Raji (cell line): ENCODE measurements around the gene RLBP1.
A peak's percentile ranks its signal among the peaks of the same experiment; 100 is the strongest.

Source experiments
- POLR2A ChIP-seq: IDR thresholded peaks from 2 replicates; pipeline ENCODE4 v1.6.1; 2011; ENCODE audit warnings: low read depth, low read length, control low read depth; ENCODE audit not compliant: insufficient read depth

Gene RLBP1

GRCh38 chr15:89221543-89221942, at the start of gene RLBP1:
Gene RLBP1 (minus strand): TSS chr15:89221579. CDS start chr15:89218975, 2,604 bp downstream.
- no peak for TF ChIP-seq POLR2A

DNA sequence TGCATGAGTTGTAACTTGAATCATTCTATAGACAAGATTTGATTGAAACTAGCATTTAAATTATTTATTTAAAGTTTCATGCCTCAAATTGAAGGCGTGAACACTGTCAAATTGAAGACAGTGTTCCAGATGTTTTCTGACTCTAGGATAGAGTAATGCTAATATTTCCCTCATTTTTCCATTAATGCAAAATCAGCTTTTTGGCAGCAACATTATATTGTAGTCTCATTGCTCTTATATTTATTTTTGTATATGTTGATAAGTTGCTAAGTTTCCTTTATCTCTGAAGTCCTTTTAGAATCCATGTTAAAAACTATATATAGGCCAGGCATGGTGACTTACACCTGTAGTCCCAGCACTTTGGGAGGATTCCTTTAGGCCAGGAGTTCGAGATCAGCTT, 27.2 kb upstream of the RLBP1 start:
- TF ChIP-seq POLR2A: no peak

DNA sequence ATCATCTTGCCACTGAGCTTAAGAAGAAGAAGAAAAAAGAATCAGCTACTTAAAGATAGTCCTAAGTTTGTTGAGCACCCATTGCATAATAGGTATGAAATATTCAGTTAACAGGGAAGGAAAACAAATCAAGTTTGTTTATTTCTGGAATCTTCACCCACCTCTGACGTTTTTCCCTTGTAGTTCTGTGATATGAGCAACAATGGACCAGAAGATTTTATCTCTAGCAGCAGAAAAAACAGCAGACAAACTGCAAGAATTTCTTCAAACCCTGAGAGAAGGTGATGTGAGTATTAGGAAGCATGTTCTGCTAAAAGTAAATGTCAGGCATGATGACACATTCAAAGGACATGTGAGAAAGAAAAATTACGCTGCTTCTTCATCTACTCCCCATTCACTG, 26.1 kb upstream of the RLBP1 start:
- no peak for TF ChIP-seq POLR2A

DNA sequence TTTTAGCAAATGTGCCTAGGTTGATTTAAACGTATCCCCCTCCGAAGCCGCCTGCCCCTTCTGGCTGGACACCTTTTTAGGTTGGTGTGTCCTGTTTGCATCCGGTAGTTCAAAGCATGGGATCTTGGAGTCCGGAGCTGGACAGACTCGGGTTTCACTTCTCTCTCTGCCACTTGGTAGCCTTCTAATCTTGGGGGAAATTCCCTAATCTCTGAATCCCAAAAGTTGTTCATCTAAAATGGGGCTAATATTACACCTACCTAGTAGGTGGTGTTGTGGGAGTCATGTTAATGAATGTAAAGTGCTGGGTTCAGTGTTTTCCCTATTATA, 23.2 kb upstream of the RLBP1 start:
- no peak for TF ChIP-seq POLR2A

DNA sequence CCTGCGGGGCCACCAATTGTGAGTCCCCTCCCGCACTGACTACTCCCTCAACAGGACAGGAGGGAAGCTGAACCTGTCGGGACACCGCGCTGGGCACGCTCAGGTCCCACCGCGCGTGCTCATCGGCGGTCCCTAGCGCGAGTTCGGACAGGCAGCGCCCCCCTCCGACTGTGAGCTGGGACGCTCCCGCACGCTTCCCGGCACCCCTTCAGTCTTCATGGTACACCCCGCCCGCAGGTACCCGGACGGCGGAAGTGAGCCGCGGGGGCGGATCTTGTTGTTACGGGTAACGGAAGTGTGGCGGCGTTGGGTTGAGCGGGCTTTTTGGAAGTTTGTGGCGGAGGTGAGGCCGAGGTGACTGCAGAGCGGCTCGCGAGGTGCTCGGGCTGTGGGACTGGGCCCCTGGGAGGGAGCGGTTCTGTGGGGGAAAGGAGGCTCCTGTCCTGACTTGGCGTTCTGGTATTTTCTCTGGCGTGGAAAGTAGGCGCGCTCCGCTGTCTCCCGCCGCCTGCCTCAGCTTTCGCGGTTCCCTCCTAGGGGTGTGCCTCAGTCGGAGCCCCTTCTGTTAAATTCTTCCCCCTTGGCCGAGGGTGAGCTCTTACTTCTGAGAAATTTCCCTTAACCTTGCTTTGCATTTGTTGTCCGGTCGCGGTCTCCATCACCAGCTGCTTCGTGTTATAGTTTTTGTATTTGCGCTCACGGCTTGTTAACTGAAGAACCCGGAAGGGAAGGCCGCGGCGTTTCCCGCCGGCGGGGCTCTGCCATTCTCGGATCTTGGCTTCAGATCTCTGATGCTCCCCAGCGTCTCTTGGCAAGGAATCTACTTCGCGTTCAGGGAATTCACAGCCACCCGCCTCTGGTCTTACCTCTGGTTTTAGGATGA, 22.6 kb upstream of the RLBP1 start, which contains the start of gene FANCI:
FANCI (plus strand) TSS at position 289 of the 883 bp plus-strand sequence. CDS start 3,669 bp downstream, outside the sequence.
- peak; percentile 81 for TF ChIP-seq POLR2A

GRCh38 chr15:89243046-89243690, 21.8 kb upstream of the RLBP1 start:
- TF ChIP-seq POLR2A: no peak

DNA sequence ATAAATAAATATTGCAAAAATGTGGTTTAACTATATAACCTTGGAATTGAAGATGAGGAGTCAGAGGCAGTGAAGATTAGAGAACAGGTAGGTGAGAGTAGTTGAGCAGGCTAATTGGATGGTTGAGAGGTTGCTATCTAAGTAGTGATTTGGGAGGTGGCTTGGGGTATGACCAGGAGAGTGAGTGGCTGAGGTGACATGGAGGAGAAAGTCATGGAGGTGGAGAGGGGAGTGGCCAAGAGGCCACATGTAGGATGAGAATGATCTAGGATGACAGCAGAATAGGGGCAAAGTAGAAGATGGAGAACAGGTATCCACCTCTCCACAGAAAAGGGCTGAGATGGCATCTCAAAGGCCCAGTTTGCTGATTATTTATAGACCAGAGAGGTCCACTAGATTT, 10.5 kb upstream of the RLBP1 start:
- TF ChIP-seq POLR2A: no peak

DNA sequence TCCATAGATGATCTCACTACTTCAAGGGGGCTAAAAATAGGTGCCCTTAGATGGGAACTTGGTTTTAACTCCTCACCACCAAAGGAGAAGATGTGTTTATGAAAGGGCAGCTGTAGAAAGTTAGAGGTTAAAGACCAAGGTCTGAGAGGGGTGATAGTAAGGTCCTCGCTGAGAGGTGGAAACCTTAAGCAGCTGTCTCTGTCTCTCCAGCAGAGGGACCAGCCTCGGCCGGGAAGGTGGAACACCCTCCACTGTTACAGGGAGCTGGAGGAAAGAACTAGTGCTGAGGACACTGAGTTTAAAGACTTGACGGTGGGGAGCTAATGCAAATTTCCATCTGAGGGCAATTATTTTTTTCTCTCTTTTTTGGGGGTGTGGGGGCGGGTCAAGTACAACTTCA, 8.9 kb upstream of the RLBP1 start:
- TF ChIP-seq POLR2A: no peak

DNA sequence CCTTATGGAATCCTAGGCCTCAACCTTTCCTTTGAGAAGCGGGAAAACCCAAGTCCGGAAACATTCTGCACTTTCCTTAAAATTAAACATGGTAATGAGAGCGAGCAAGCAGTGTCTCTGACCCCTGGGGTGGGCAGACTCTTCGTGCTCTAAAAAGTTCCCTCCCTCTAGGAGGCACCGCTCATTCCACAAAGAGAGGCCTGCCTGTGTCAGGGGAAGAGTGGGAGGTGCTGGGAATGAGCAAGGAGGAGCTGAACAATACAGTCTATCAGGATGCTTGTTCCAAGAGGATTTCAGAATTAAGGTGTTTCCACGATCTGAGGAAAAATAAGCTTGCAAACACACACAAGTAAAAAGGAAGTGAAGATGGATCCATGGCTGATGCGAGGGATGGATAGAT, 6.0 kb upstream of the RLBP1 start:
- TF ChIP-seq POLR2A: no peak

- TF ChIP-seq POLR2A: no peak
Measured at GRCh38 chr15:89226359-89227221, 5.2 kb upstream of the RLBP1 start.

DNA sequence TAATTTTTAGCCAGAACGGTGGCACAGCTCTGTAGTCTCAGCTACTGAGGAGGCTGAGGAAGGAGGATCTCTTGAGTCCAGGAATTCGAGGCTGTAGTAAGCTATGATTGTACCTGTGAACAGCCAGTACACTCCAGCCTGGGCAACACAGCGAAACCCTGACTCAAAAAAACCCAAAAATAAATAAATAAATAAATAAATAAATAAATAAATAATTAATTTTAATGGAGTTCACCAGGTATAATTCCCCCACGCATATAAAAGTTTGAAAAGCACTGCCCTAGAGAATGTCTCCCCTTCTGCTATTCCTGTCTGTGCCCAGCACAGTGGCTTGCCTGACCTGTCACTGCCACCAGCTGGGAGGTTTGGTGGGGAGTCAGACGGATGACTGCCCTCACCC, 4.2 kb upstream of the RLBP1 start:
- TF ChIP-seq POLR2A: no peak

GRCh38 chr15:89218531-89218930, 2.8 kb downstream of the RLBP1 start:
- no peak for TF ChIP-seq POLR2A

- TF ChIP-seq POLR2A: no peak
Measured at GRCh38 chr15:89217686-89218376, 3.5 kb downstream of the RLBP1 start.

GRCh38 chr15:89217031-89217430, 4.3 kb downstream of the RLBP1 start:
- no peak for TF ChIP-seq POLR2A

DNA sequence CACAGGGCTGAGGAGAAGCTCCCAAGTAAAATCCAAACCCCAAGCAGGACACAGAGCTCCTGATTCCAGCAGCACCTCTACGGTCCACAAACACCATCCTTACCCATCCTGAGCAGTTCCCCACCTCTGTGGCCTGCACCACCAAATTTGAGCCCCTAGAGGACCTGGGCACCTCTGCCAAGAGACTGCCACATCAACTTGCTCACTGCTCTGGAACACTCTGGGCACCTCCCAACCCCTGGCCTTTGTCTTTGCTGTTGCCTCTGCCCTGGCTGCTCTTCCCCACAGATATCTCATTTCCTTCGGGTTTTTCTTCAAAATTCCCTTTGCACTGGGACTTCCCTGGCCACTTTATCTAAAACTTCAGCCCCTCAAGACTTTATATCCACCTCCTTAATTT, 5.8 kb downstream of the RLBP1 start:
- no peak for TF ChIP-seq POLR2A

DNA sequence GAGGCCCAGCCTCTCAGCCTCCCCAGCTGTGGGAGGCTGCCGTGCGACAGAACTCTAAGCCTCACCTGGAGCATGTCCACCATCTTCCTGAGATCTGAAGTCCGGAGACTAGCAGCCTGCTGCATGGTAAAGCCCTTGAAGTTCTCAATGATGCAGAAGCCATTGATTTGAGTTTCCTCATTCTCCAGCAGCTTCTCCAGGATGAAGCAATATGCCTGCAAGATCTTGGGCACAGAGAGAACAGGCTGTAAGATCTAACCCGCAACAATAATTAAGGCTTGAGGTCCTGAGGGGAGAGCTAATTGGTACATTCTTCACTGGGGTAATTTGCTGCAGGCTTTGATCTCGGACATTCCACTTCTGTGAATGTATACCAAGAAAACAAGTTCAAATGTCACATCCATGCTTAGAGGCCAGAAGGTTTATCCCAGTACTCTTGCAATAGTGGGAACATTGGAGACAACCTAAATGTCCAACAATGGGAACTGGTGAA, 9.7 kb downstream of the RLBP1 start:
- no peak for TF ChIP-seq POLR2A
